GM12878 (cell line): ENCODE measurements around the gene ATP8A1. TPM values are rescaled to one million over a fixed set of nuclear protein-coding genes. Genes with fewer than 3 reads are reported as not detected.

Source experiments
- ATAC-seq: fragments of 200-7000 bp; cut with Tn5 transposase; 3 replicates; pipeline ENCODE4 v1.9.1; 2020; ENCODE audit warnings: mild to moderate bottlenecking, moderate library complexity
- BruUV-seq: library from RNA; stranded (reverse); fragments of 400-500 nt; replicated peaks from 2 replicates; lab custom pipeline; 2021; lab: Mats Ljungman, UMichigan
- CTCF ChIA-PET: fragments of 300-600 bp; sonication (Branson Sonifier 250); formaldehyde crosslinking; extraction: SDS; loops from one replicate; lab custom pipeline; 2021; ENCODE audit warnings: inconsistent platforms; lab: Yijun Ruan, JAX
- POLR2A ChIA-PET: fragments of 350-600 bp; formaldehyde crosslinking; extraction: SDS; loops from one replicate; lab custom pipeline; 2021; ENCODE audit warnings: inconsistent platforms; lab: Charles Lee
- RAD21 ChIA-PET: fragments of 300-600 bp; sonication (Branson Sonifier 250); formaldehyde crosslinking; loops from one replicate; lab custom pipeline; 2023; ENCODE audit warnings: antibody characterized with exemption; ENCODE audit not compliant: unreplicated experiment; lab: Charles Lee
- SMC1A ChIA-PET: fragments of 300-600 bp; sonication (Branson Sonifier 250); formaldehyde crosslinking; loops from one replicate; lab custom pipeline; 2023; ENCODE audit not compliant: unreplicated experiment, uncharacterized antibody; lab: Charles Lee
- DNase-seq: peaks from one replicate; pipeline ENCODE4 v3.0.0-alpha.2; 2011; ENCODE audit warnings: low read depth, low spot score
- FAIRE-seq: peaks from 3 replicates; lab custom pipeline; 2011; peaks lifted over from hg19 to GRCh38; lab: Jason Lieb, UNC
- H2AFZ ChIP-seq: 2 replicates; pipeline ENCODE4 v1.6.0; 2011; ENCODE audit warnings: low read depth, low read length, control low read depth; ENCODE audit not compliant: control insufficient read depth
- H3K27ac ChIP-seq: 2 replicates; pipeline ENCODE4 v1.5.1; 2011; ENCODE audit warnings: control low read depth; ENCODE audit not compliant: control insufficient read depth, insufficient read depth
- H3K27me3 ChIP-seq, 2 experiments: replicated peaks in 1 of 2; 2 replicates each; pipeline versions ENCODE4 v1.6.0 to v1.6.1; 2011; ENCODE audit warnings: low read length in 1 of 2; ENCODE audit not compliant: control insufficient read depth in 2 of 2, insufficient read depth in 2 of 2
- H3K36me3 ChIP-seq, 2 experiments: 2 replicates each; pipeline ENCODE4 v1.5.1; 2011; ENCODE audit warnings: low read length in 1 of 2; ENCODE audit not compliant: control insufficient read depth in 2 of 2, insufficient read depth in 2 of 2
- H3K4me1 ChIP-seq: 2 replicates; pipeline ENCODE4 v1.6.1; 2011; ENCODE audit warnings: mild to moderate bottlenecking, low read length, moderate library complexity, mixed read lengths; ENCODE audit not compliant: control insufficient read depth, insufficient read depth
- H3K4me2 ChIP-seq: 2 replicates; pipeline ENCODE4 v1.6.0; 2011; ENCODE audit warnings: control low read depth; ENCODE audit not compliant: control insufficient read depth, insufficient read depth
- H3K4me3 ChIP-seq: fragments of 200-600 bp; sonication (generic); 2 replicates; pipeline ENCODE4 v1.5.1; 2016
- H3K79me2 ChIP-seq: 2 replicates; pipeline ENCODE4 v1.6.0; 2011; ENCODE audit warnings: low read length; ENCODE audit not compliant: control insufficient read depth, insufficient read depth
- H3K9ac ChIP-seq: 2 replicates; pipeline ENCODE4 v1.8.0; 2011; ENCODE audit warnings: low read length, control low read depth, mixed read lengths; ENCODE audit not compliant: control insufficient read depth, insufficient read depth
- H3K9me3 ChIP-seq: replicated peaks from 3 replicates; pipeline ENCODE4 v1.5.1; 2011; ENCODE audit warnings: mild to moderate bottlenecking, low read length; ENCODE audit not compliant: control insufficient read depth, insufficient read depth
- H4K20me1 ChIP-seq: 2 replicates; pipeline ENCODE4 v1.6.0; 2011; ENCODE audit not compliant: control insufficient read depth, insufficient read depth
- ATF2 ChIP-seq: IDR thresholded peaks from 2 replicates; pipeline ENCODE4 v1.6.1; 2012; ENCODE audit warnings: low read length, inconsistent platforms
- BHLHE40 ChIP-seq, 2 experiments: fragments of 450-650 bp in 1 of 2; IDR thresholded peaks; 2 replicates each; pipeline ENCODE4 v1.6.1; 2011 to 2017; ENCODE audit warnings: low read depth in 2 of 2, borderline replicate concordance in 1 of 2, improper control_type of control experiment in 1 of 2, low read length in 1 of 2, mild to moderate bottlenecking in 1 of 2
- EGR1 ChIP-seq, 2 experiments: IDR thresholded peaks; 1 replicate in 1 of 2; 2 replicates in 1 of 2; pipeline ENCODE4 v1.6.1; 2011 to 2012; ENCODE audit warnings: low read depth in 2 of 2, low read length in 2 of 2, borderline replicate concordance in 1 of 2, mild to moderate bottlenecking in 1 of 2, moderate library complexity in 1 of 2
- NFYB ChIP-seq: IDR thresholded peaks from 2 replicates; pipeline ENCODE4 v1.6.1; 2011; ENCODE audit warnings: low read depth, mild to moderate bottlenecking, low read length, improper control_type of control experiment, moderate library complexity; ENCODE audit not compliant: insufficient read depth
- PAX8 ChIP-seq: fragments of 450-650 bp; IDR thresholded peaks from 2 replicates; pipeline ENCODE4 v1.6.1; 2017; ENCODE audit warnings: mild to moderate bottlenecking, moderate library complexity
- PBX3 ChIP-seq: IDR thresholded peaks from 2 replicates; pipeline ENCODE4 v1.6.1; 2011; ENCODE audit warnings: mild to moderate bottlenecking, low read depth, low read length, moderate library complexity; ENCODE audit not compliant: insufficient replicate concordance
- RAD21 ChIP-seq: IDR thresholded peaks from 2 replicates; pipeline ENCODE4 v1.6.1; 2011; ENCODE audit warnings: mild to moderate bottlenecking, low read depth, low read length, moderate library complexity; ENCODE audit not compliant: insufficient read depth
- SRF ChIP-seq, 2 experiments: IDR thresholded peaks; 2 replicates each; pipeline ENCODE4 v1.6.1; 2011; ENCODE audit warnings: low read depth in 2 of 2, low read length in 2 of 2, mild to moderate bottlenecking in 1 of 2, moderate library complexity in 1 of 2
- TARDBP ChIP-seq: IDR thresholded peaks from 2 replicates; pipeline ENCODE4 v1.6.1; 2016; ENCODE audit warnings: borderline replicate concordance
- TCF12 ChIP-seq: IDR thresholded peaks from 2 replicates; pipeline ENCODE4 v1.6.1; 2011; ENCODE audit warnings: low read depth, mild to moderate bottlenecking, low read length
- ZNF207 ChIP-seq: fragments of 450-650 bp; IDR thresholded peaks from 2 replicates; pipeline ENCODE4 v1.6.1; 2014; ENCODE audit warnings: antibody characterized with exemption, mild to moderate bottlenecking, borderline replicate concordance
- ZZZ3 ChIP-seq: IDR thresholded peaks from 2 replicates; pipeline ENCODE4 v1.6.1; 2011; ENCODE audit warnings: low read depth; ENCODE audit not compliant: control insufficient read depth, insufficient read length
- WGBS: methylation state at CpG from one replicate; pipeline ENCODE4 v1.1.6; 2016; ENCODE audit warnings: low lambda C conversion rate; ENCODE audit not compliant: insufficient replicate concordance, insufficient coverage; ENCODE audit errors: missing lambda C conversion rate; 5-methylcytosine and 5-hydroxymethylcytosine counted together
- in situ Hi-C: fragments of 300-500 bp; cut with MboI; formaldehyde crosslinking; loops from 9 replicates; pipeline ENCODE4 v1.14.3; 2018; ENCODE audit warnings: mixed read lengths
- intact Hi-C: fragments of 100-400 bp; cut with micrococcal nuclease; formaldehyde crosslinking; loops from one replicate; pipeline ENCODE4 v1.14.2; 2022; ENCODE audit not compliant: unreplicated experiment
- polyA plus RNA-seq, 11 experiments: library from polyadenylated mRNA; depleted of rRNA in 4 of 11; unstranded in 6 of 11; stranded (reverse) in 5 of 11; fragments of >200 nt; fragmentation: Nextera tagmentation in 4 of 11; fragmentation: Illumina TruSeq in 1 of 11; extraction: Ambion mirVana in 4 of 11; extraction: Trizol in 1 of 11; gene quantifications; 1 replicate in 1 of 11; 2 replicates in 10 of 11; pipeline versions ENCODE4 v1.2.1 to v1.2.3, GENCODE V29; 2011 to 2016; ENCODE audit warnings: inconsistent platforms in 2 of 11, missing spikeins in 2 of 11, low read depth in 1 of 11
- total RNA-seq, 4 experiments: library from RNA; depleted of rRNA in 3 of 4; stranded (reverse); fragments of >200 nt in 3 of 4; fragmentation: Illumina TruSeq in 1 of 4; extraction: Trizol in 1 of 4; gene quantifications; 2 replicates each; pipeline versions ENCODE4 v1.2.1 to v1.2.3, GENCODE V29; 2013 to 2021
- TF ChIP-seq, protein P1 (sequence below): fragments of 450-650 bp; IDR thresholded peaks from 2 replicates; pipeline ENCODE4 v1.6.1; 2016; ENCODE audit warnings: mild to moderate bottlenecking

ATP8A1 gene
- total and polyA plus RNA-seq, 10 of the 15 experiments (the other 5 are each of a cell fraction or from before 2014, with no cell fraction given) = 9.0 to 116 (median 37.3) TPM

DNA sequence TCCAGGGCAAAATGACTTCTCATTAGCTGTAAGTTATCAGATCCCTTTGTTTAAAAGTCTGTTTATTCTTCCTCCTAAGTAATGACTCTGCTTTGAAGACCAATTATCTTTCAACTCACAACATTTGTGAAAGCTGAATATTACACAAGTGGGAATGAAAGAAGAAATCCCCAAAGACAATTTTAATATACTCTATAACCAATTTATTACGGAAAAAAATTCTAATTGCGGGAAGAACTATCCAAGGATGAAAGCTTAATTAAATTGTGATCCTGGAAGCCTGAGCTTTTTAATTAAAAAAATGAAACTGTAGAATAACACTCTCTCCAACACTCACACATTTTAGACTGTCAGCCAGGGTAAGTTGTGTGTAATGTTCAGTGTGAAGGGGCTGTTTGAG, 275.2 kb downstream of the ATP8A1 start:
- H3K4me3 ChIP-seq = no peak overlapping the region
- ChIA-PET RAD21 (interaction anchor here (0.9 to 1.1 kb wide), 2 partner anchors 9 to 10 kb away, joined by 3 read pairs; no protein-coding TSS in a partner anchor), POLR2A (no interaction called here), SMC1A (interaction anchor here (1.1 kb wide), 1 partner anchor 10 kb away, joined by 4 read pairs; no protein-coding TSS in a partner anchor), CTCF (interaction anchor here (0.9 to 1.0 kb wide), 2 partner anchors 10 to 140 kb away, joined by 3 to 4 read pairs; no protein-coding TSS in a partner anchor)
- FAIRE-seq = no peak
- H2AFZ ChIP-seq = no peak overlapping the region
- H3K27ac ChIP-seq = no peak overlapping the region
- no peak for TF ChIP-seq PAX8
- no peak overlapping the region for H3K4me2 ChIP-seq
- no peak for DNase-seq
- no peaks in the 10 kb centered on the region for H4K20me1 ChIP-seq
- no TSS peak for BruUV-seq
- WGBS = 68% methylated on average over 2 of the region's 2 CpGs
- no peaks in the 10 kb centered on the region; the same call in 2 of the 3 replicates for H3K9me3 ChIP-seq
- in situ Hi-C loops = no loop called here
- ATAC-seq = no peak
- no peak overlapping the region for H3K9ac ChIP-seq
- intact Hi-C loops = no loop called here
- no peaks in the 10 kb centered on the region for H3K79me2 ChIP-seq
- no peaks in the 10 kb centered on the region for H3K36me3 ChIP-seq
- peaks cover 2% of the 10 kb centered on the region; the same call in 1 of the 2 replicates for H3K4me1 ChIP-seq
- no peaks in the 10 kb centered on the region for H3K27me3 ChIP-seq

- no peaks in the 10 kb centered on the region for H3K36me3 ChIP-seq
- H3K9me3 ChIP-seq = no peaks in the 10 kb centered on the region
- H3K27ac ChIP-seq = no peak overlapping the region
- ChIA-PET POLR2A (no interaction called here), SMC1A (interaction anchor here (0.7 to 1.5 kb wide), 2 partner anchors 18 to 142 kb away, joined by 3 to 5 read pairs; no protein-coding TSS in a partner anchor), CTCF (interaction anchor here (1.3 kb wide), 1 partner anchor 9 kb away, joined by 6 read pairs; no protein-coding TSS in a partner anchor), RAD21 (no interaction called here)
- H2AFZ ChIP-seq = no peak overlapping the region
- H3K4me2 ChIP-seq = no peak overlapping the region
- no peak overlapping the region for H3K9ac ChIP-seq
- H3K4me3 ChIP-seq = no peak overlapping the region
- DNase-seq (no peak), ATAC-seq (no peak), FAIRE-seq (no peak)
- peaks cover 2% of the 10 kb centered on the region; the same call in 1 of the 2 replicates for H3K4me1 ChIP-seq
- in situ Hi-C loops = no loop called here
- intact Hi-C loops = no loop called here
- H3K79me2 ChIP-seq = no peaks in the 10 kb centered on the region
- WGBS = 57% methylated on average over 4 of the region's 4 CpGs
- no TSS peak for BruUV-seq
- H3K27me3 ChIP-seq = no peaks in the 10 kb centered on the region
- no peaks in the 10 kb centered on the region for H4K20me1 ChIP-seq
- no peak for TF ChIP-seq EGR1 (IDR thresholded peaks at IDR 0.05; ENCODE audit: borderline replicate concordance in 1 of 2, low read depth in 2 of 2, low read length in 2 of 2)
- TF ChIP-seq ZNF207 = no peak
- TF ChIP-seq RAD21 = no peak
- no peak for TF ChIP-seq BHLHE40 (IDR thresholded peaks at IDR 0.05; ENCODE audit: borderline replicate concordance in 1 of 2, low read depth in 2 of 2, low read length in 1 of 2)
- TF ChIP-seq, protein P1, sequence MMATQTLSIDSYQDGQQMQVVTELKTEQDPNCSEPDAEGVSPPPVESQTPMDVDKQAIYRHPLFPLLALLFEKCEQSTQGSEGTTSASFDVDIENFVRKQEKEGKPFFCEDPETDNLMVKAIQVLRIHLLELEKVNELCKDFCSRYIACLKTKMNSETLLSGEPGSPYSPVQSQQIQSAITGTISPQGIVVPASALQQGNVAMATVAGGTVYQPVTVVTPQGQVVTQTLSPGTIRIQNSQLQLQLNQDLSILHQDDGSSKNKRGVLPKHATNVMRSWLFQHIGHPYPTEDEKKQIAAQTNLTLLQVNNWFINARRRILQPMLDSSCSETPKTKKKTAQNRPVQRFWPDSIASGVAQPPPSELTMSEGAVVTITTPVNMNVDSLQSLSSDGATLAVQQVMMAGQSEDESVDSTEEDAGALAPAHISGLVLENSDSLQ = no peak
- TF ChIP-seq ZZZ3 = no peak
- no peak for TF ChIP-seq SRF (IDR thresholded peaks at IDR 0.05; ENCODE audit: low read depth in 2 of 2, low read length in 2 of 2)
- no peak for TF ChIP-seq PBX3
- TF ChIP-seq TARDBP = no peak
- TF ChIP-seq NFYB = no peak
- TF ChIP-seq ATF2 = no peak
- TF ChIP-seq TCF12 = no peak
Observed at GRCh38 chr4:42377497-42377896, 279.4 kb downstream of the ATP8A1 start.
